ENCODE measurements around the gene P2RX2. TPM values are rescaled to one million over a fixed set of nuclear protein-coding genes. Genes with fewer than 3 reads are reported as not detected.

The P2RX2 gene
- total and polyA plus RNA-seq, 9 donors, result 0.12 to 1.5 (median 0.23) TPM; not detected in 6

- no peaks in the 10 kb centered on the region for H3K4me1 ChIP-seq (ENCODE audit: control insufficient read depth, insufficient read depth, low read length)
- no peak overlapping the region for H3K27ac ChIP-seq (ENCODE audit: low read length)
- no peaks in the 10 kb centered on the region for H3K27me3 ChIP-seq (ENCODE audit: control insufficient read depth, insufficient read depth, low read length)
- peaks cover 79% of the 10 kb centered on the region for H3K36me3 ChIP-seq (ENCODE audit: control insufficient read depth, insufficient read depth, low read length)
- WGBS (ENCODE audit: insufficient coverage), result 90% methylated on average over 4 of the region's 6 CpGs
- no peak for DNase-seq
- H3K4me3 ChIP-seq (ENCODE audit: low read length), result no peak overlapping the region
- H3K9me3 ChIP-seq (replicated peaks; ENCODE audit: control insufficient read depth, low read depth, low read length), result no peaks in the 10 kb centered on the region
Observed at GRCh38 chr12:132629330-132629729, 10.8 kb downstream of the P2RX2 start.

- H3K36me3 ChIP-seq (ENCODE audit: control insufficient read depth, insufficient read depth, low read length), result peaks cover 79% of the 10 kb centered on the region
- 95% methylated on average over 4 of the region's 6 CpGs for WGBS (ENCODE audit: insufficient coverage)
- H3K4me1 ChIP-seq (ENCODE audit: control insufficient read depth, insufficient read depth, low read length), result no peaks in the 10 kb centered on the region
- H3K4me3 ChIP-seq (ENCODE audit: low read length), result no peak overlapping the region
- H3K27me3 ChIP-seq (ENCODE audit: control insufficient read depth, insufficient read depth, low read length), result no peaks in the 10 kb centered on the region
- DNase-seq, result no peak
- no peaks in the 10 kb centered on the region for H3K9me3 ChIP-seq (replicated peaks; ENCODE audit: control insufficient read depth, low read depth, low read length)
- H3K27ac ChIP-seq (ENCODE audit: low read length), result no peak overlapping the region
Observed at GRCh38 chr12:132630672-132631071, 12.1 kb downstream of the P2RX2 start.

- whole genome bisulfite sequencing (ENCODE audit: insufficient coverage), result 98% methylated on average over 6 of the region's 11 CpGs
- Histone ChIP-seq H3K4me3 (ENCODE audit: low read length) (no peak overlapping the region), H3K9me3 (replicated peaks; ENCODE audit: control insufficient read depth, low read depth, low read length) (no peaks in the 10 kb centered on the region), H3K36me3 (ENCODE audit: control insufficient read depth, insufficient read depth, low read length) (peaks cover 82% of the 10 kb centered on the region), H3K27me3 (ENCODE audit: control insufficient read depth, insufficient read depth, low read length) (no peaks in the 10 kb centered on the region), H3K4me1 (ENCODE audit: control insufficient read depth, insufficient read depth, low read length) (no peaks in the 10 kb centered on the region), H3K27ac (ENCODE audit: low read length) (no peak overlapping the region)
- DNase-seq, result no peak
Observed at GRCh38 chr12:132631666-132632065, 13.1 kb downstream of the P2RX2 start.

GRCh38 chr12:132632521-132633228, 14.1 kb downstream of the P2RX2 start:
- Histone ChIP-seq H3K4me3 (ENCODE audit: low read length) (no peak overlapping the region), H3K9me3 (replicated peaks; ENCODE audit: control insufficient read depth, low read depth, low read length) (no peaks in the 10 kb centered on the region), H3K4me1 (ENCODE audit: control insufficient read depth, insufficient read depth, low read length) (no peaks in the 10 kb centered on the region), H3K27ac (ENCODE audit: low read length) (no peak overlapping the region), H3K36me3 (ENCODE audit: control insufficient read depth, insufficient read depth, low read length) (peaks cover 87% of the 10 kb centered on the region), H3K27me3 (ENCODE audit: control insufficient read depth, insufficient read depth, low read length) (no peaks in the 10 kb centered on the region)
- DNase-seq, result no peak
- 84% methylated on average over 15 of the region's 17 CpGs for WGBS (ENCODE audit: insufficient coverage)

GRCh38 chr12:132633398-132633797, 14.8 kb downstream of the P2RX2 start:
- H3K36me3 ChIP-seq (ENCODE audit: control insufficient read depth, insufficient read depth, low read length), result peaks cover 91% of the 10 kb centered on the region
- 100% methylated on average over 2 of the region's 8 CpGs for WGBS (ENCODE audit: insufficient coverage)
- no peak for DNase-seq
- H3K27ac ChIP-seq (ENCODE audit: low read length), result no peak overlapping the region
- no peaks in the 10 kb centered on the region for H3K4me1 ChIP-seq (ENCODE audit: control insufficient read depth, insufficient read depth, low read length)
- H3K27me3 ChIP-seq (ENCODE audit: control insufficient read depth, insufficient read depth, low read length), result no peaks in the 10 kb centered on the region
- no peaks in the 10 kb centered on the region for H3K9me3 ChIP-seq (replicated peaks; ENCODE audit: control insufficient read depth, low read depth, low read length)
- no peak overlapping the region for H3K4me3 ChIP-seq (ENCODE audit: low read length)

GRCh38 chr12:132633901-132634300, 15.3 kb downstream of the P2RX2 start:
- Histone ChIP-seq H3K36me3 (ENCODE audit: control insufficient read depth, insufficient read depth, low read length) (peaks cover 90% of the 10 kb centered on the region), H3K27me3 (ENCODE audit: control insufficient read depth, insufficient read depth, low read length) (no peaks in the 10 kb centered on the region), H3K4me1 (ENCODE audit: control insufficient read depth, insufficient read depth, low read length) (no peaks in the 10 kb centered on the region), H3K9me3 (replicated peaks; ENCODE audit: control insufficient read depth, low read depth, low read length) (no peaks in the 10 kb centered on the region), H3K4me3 (ENCODE audit: low read length) (no peak overlapping the region), H3K27ac (ENCODE audit: low read length) (no peak overlapping the region)
- DNase-seq, result no peak
- WGBS (ENCODE audit: insufficient coverage), result 85% methylated on average over 10 of the region's 10 CpGs

- no peak for DNase-seq
- H3K27me3 ChIP-seq (ENCODE audit: control insufficient read depth, insufficient read depth, low read length), result no peaks in the 10 kb centered on the region
- no peak overlapping the region for H3K27ac ChIP-seq (ENCODE audit: low read length)
- 93% methylated on average over 14 of the region's 21 CpGs for WGBS (ENCODE audit: insufficient coverage)
- H3K4me3 ChIP-seq (ENCODE audit: low read length), result no peak overlapping the region
- peaks cover 90% of the 10 kb centered on the region for H3K36me3 ChIP-seq (ENCODE audit: control insufficient read depth, insufficient read depth, low read length)
- H3K4me1 ChIP-seq (ENCODE audit: control insufficient read depth, insufficient read depth, low read length), result no peaks in the 10 kb centered on the region
- H3K9me3 ChIP-seq (replicated peaks; ENCODE audit: control insufficient read depth, low read depth, low read length), result no peaks in the 10 kb centered on the region
Observed at GRCh38 chr12:132634411-132634990, 15.9 kb downstream of the P2RX2 start.

GRCh38 chr12:132635076-132635955, 16.7 kb downstream of the P2RX2 start:
- no peak overlapping the region for H3K4me3 ChIP-seq (ENCODE audit: low read length)
- no peak for DNase-seq
- WGBS (ENCODE audit: insufficient coverage), result 91% methylated on average over 29 of the region's 29 CpGs
- no peaks in the 10 kb centered on the region for H3K9me3 ChIP-seq (replicated peaks; ENCODE audit: control insufficient read depth, low read depth, low read length)
- H3K36me3 ChIP-seq (ENCODE audit: control insufficient read depth, insufficient read depth, low read length), result peaks cover 85% of the 10 kb centered on the region
- no peaks in the 10 kb centered on the region for H3K4me1 ChIP-seq (ENCODE audit: control insufficient read depth, insufficient read depth, low read length)
- H3K27ac ChIP-seq (ENCODE audit: low read length), result no peak overlapping the region
- H3K27me3 ChIP-seq (ENCODE audit: control insufficient read depth, insufficient read depth, low read length), result no peaks in the 10 kb centered on the region

- Histone ChIP-seq H3K4me3 (ENCODE audit: low read length) (no peak overlapping the region), H3K27ac (ENCODE audit: low read length) (no peak overlapping the region), H3K36me3 (ENCODE audit: control insufficient read depth, insufficient read depth, low read length) (peaks cover 85% of the 10 kb centered on the region), H3K9me3 (replicated peaks; ENCODE audit: control insufficient read depth, low read depth, low read length) (no peaks in the 10 kb centered on the region), H3K27me3 (ENCODE audit: control insufficient read depth, insufficient read depth, low read length) (no peaks in the 10 kb centered on the region), H3K4me1 (ENCODE audit: control insufficient read depth, insufficient read depth, low read length) (no peaks in the 10 kb centered on the region)
- no peak for DNase-seq
- 86% methylated on average over 18 of the region's 18 CpGs for WGBS (ENCODE audit: insufficient coverage)
Observed at GRCh38 chr12:132637811-132638210, 19.2 kb downstream of the P2RX2 start.

All from muscle of leg (tissue), 11 donors.